Panc1 (cell line): Measurements from ENCODE around the gene RFX2.

ENCODE experiments used
- POLR2AphosphoS5 ChIP-seq: IDR thresholded peaks from 2 replicates; pipeline ENCODE4 v1.6.1; 2012; ENCODE audit warnings: mild to moderate bottlenecking, low read depth, low read length, moderate library complexity
- REST ChIP-seq, 2 experiments: IDR thresholded peaks; 2 replicates each; pipeline ENCODE4 v1.6.1; 2011 to 2012; ENCODE audit warnings: low read depth in 2 of 2, control low read depth in 1 of 2, low read length in 1 of 2, mild to moderate bottlenecking in 1 of 2, moderate library complexity in 1 of 2; ENCODE audit not compliant: insufficient read depth in 1 of 2
- SIN3A ChIP-seq: IDR thresholded peaks from 2 replicates; pipeline ENCODE4 v1.6.1; 2012; ENCODE audit warnings: low read depth, mild to moderate bottlenecking, low read length, moderate library complexity, borderline replicate concordance; ENCODE audit not compliant: insufficient read depth
- TCF7L2 ChIP-seq: IDR thresholded peaks from 2 replicates; pipeline ENCODE4 v1.6.1; 2011; ENCODE audit warnings: mild to moderate bottlenecking, low read depth, low read length, inconsistent platforms
- TF ChIP-seq, protein P1 (sequence below): fragments of 450-650 bp; IDR thresholded peaks from 2 replicates; pipeline ENCODE4 v1.5.1; 2017; ENCODE audit warnings: mild to moderate bottlenecking

- TF ChIP-seq, protein P1, sequence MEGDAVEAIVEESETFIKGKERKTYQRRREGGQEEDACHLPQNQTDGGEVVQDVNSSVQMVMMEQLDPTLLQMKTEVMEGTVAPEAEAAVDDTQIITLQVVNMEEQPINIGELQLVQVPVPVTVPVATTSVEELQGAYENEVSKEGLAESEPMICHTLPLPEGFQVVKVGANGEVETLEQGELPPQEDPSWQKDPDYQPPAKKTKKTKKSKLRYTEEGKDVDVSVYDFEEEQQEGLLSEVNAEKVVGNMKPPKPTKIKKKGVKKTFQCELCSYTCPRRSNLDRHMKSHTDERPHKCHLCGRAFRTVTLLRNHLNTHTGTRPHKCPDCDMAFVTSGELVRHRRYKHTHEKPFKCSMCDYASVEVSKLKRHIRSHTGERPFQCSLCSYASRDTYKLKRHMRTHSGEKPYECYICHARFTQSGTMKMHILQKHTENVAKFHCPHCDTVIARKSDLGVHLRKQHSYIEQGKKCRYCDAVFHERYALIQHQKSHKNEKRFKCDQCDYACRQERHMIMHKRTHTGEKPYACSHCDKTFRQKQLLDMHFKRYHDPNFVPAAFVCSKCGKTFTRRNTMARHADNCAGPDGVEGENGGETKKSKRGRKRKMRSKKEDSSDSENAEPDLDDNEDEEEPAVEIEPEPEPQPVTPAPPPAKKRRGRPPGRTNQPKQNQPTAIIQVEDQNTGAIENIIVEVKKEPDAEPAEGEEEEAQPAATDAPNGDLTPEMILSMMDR, result no peak
- TF ChIP-seq REST (IDR thresholded peaks at IDR 0.05; ENCODE audit: insufficient read depth in 1 of 2, low read depth in 2 of 2, low read length in 1 of 2) (no peak), POLR2AphosphoS5 (no peak), SIN3A (no peak), TCF7L2 (no peak)
These were observed 126.8 kb downstream of the RFX2 start for GRCh38 chr19:5983367-5983955.
